A549 (cell line): ENCODE results near the gene SOX8. TPM values are rescaled to one million over a fixed set of nuclear protein-coding genes. Genes with fewer than 3 reads are reported as not detected.

Experiments
- ATAC-seq, 2 experiments: fragments of 200-7000 bp in 1 of 2; fragments of >200 bp in 1 of 2; cut with Nextera tagmentation in 1 of 2; cut with Tn5 transposase in 1 of 2; 3 replicates each; pipeline versions ENCODE4 v1.8.0 to v1.9.1; 2018 to 2020; ENCODE audit warnings: mild to moderate bottlenecking in 1 of 2, moderate library complexity in 1 of 2
- CTCF ChIA-PET: fragments of 300-600 bp; sonication (Branson Sonifier 250); formaldehyde crosslinking; extraction: SDS; loops from one replicate; lab custom pipeline; 2021; ENCODE audit warnings: antibody characterized with exemption, inconsistent platforms; lab: Yijun Ruan, JAX
- POLR2A ChIA-PET: fragments of 350-600 bp; formaldehyde crosslinking; extraction: SDS; loops from one replicate; lab custom pipeline; 2021; ENCODE audit warnings: antibody characterized with exemption, inconsistent platforms; lab: Yijun Ruan, JAX
- DNase-seq, 2 experiments: peaks; one replicate each; pipeline versions ENCODE4 v3.0.0 to v3.0.0-alpha.2; 2011 to 2016; ENCODE audit warnings: low read depth in 1 of 2, low spot score in 1 of 2
- FAIRE-seq: peaks from 2 replicates; lab custom pipeline; 2011; peaks lifted over from hg19 to GRCh38; lab: Jason Lieb, UNC
- H3K27ac ChIP-seq, 2 experiments: fragments of >200 bp; sonication (Bioruptor Twin); formaldehyde crosslinking; 3 replicates each; pipeline ENCODE4 v1.5.1; 2016 to 2017
- H3K4me1 ChIP-seq: fragments of >200 bp; sonication (Bioruptor Twin); formaldehyde crosslinking; 3 replicates; pipeline ENCODE4 v1.6.1; 2016
- H3K4me2 ChIP-seq: fragments of >200 bp; sonication (Bioruptor Twin); formaldehyde crosslinking; 3 replicates; pipeline ENCODE4 v1.6.1; 2016
- H3K4me3 ChIP-seq: fragments of >200 bp; sonication (Bioruptor Twin); formaldehyde crosslinking; 3 replicates; pipeline ENCODE4 v1.5.1; 2016
- H3K9me3 ChIP-seq: fragments of >200 bp; sonication (Bioruptor Twin); formaldehyde crosslinking; 3 replicates; pipeline ENCODE4 v1.6.1; 2016
- CEBPB ChIP-seq, 2 experiments: fragments of >200 bp in 1 of 2; sonication (Bioruptor Twin) in 1 of 2; formaldehyde crosslinking in 1 of 2; IDR thresholded peaks; 2 replicates each; pipeline ENCODE4 v1.6.1; 2012 to 2016
- CHD2 ChIP-seq: fragments of 150-350 bp; IDR thresholded peaks from 2 replicates; pipeline ENCODE4 v1.6.1; 2014; ENCODE audit warnings: low read length; ENCODE audit not compliant: partially characterized antibody
- E2F6 ChIP-seq: IDR thresholded peaks from 2 replicates; pipeline ENCODE4 v1.6.1; 2012; ENCODE audit warnings: low read depth, borderline replicate concordance
- EHMT2 ChIP-seq: fragments of 200-600 bp; sonication (generic); IDR thresholded peaks from 2 replicates; pipeline ENCODE4 v1.6.1; 2016; ENCODE audit warnings: antibody characterized with exemption, low read depth, mild to moderate bottlenecking, moderate library complexity
- ELK1 ChIP-seq: fragments of 150-350 bp; IDR thresholded peaks from 2 replicates; pipeline ENCODE4 v1.6.1; 2014; ENCODE audit warnings: low read depth, mild to moderate bottlenecking, low read length
- FOXS1 ChIP-seq: fragments of 250-450 bp; sonication (Bioruptor Pico); IDR thresholded peaks from 2 replicates; pipeline ENCODE4 v1.5.0; 2020; ENCODE audit warnings: mild to moderate bottlenecking, moderate library complexity
- GATA3 ChIP-seq: IDR thresholded peaks from 2 replicates; pipeline ENCODE4 v1.6.1; 2012; ENCODE audit warnings: borderline replicate concordance
- HMGXB4 ChIP-seq: fragments of 250-450 bp; sonication (Bioruptor Pico); IDR thresholded peaks from 2 replicates; pipeline ENCODE4 v1.5.0; 2021; ENCODE audit warnings: mild to moderate bottlenecking, moderate library complexity, borderline replicate concordance
- HOXA7 ChIP-seq: fragments of 250-450 bp; sonication (Bioruptor Pico); IDR thresholded peaks from 2 replicates; pipeline ENCODE4 v1.5.0; 2020; ENCODE audit warnings: mild to moderate bottlenecking, moderate library complexity
- KDM1A ChIP-seq: fragments of 200-600 bp; sonication (generic); IDR thresholded peaks from 2 replicates; pipeline ENCODE4 v1.6.1; 2016; ENCODE audit warnings: low read depth, mild to moderate bottlenecking
- MAZ ChIP-seq: fragments of 150-350 bp; IDR thresholded peaks from 2 replicates; pipeline ENCODE4 v1.6.1; 2014; ENCODE audit warnings: antibody characterized with exemption, low read depth, low read length, borderline replicate concordance
- NFE2L2 ChIP-seq: fragments of 150-350 bp; conservative IDR thresholded peaks from 2 replicates; pipeline ENCODE4 v1.6.1; 2014; ENCODE audit warnings: low read length
- NR3C1 ChIP-seq: fragments of >200 bp; sonication (Bioruptor Twin); formaldehyde crosslinking; IDR thresholded peaks from 3 replicates; pipeline ENCODE4 v1.6.1; 2017
- PHF8 ChIP-seq: fragments of 200-600 bp; sonication (generic); IDR thresholded peaks from 2 replicates; pipeline ENCODE4 v1.6.1; 2016; ENCODE audit warnings: low read depth, mild to moderate bottlenecking, antibody characterized with exemption, moderate library complexity, borderline replicate concordance
- POLR2A ChIP-seq: IDR thresholded peaks from 2 replicates; pipeline ENCODE4 v1.6.1; 2012; ENCODE audit warnings: mild to moderate bottlenecking, low read length
- POLR2AphosphoS2 ChIP-seq: conservative IDR thresholded peaks from 2 replicates; pipeline ENCODE4 v1.6.1; 2012; ENCODE audit warnings: low read length, improper control_type of control experiment, inconsistent platforms
- RAD21 ChIP-seq, 2 experiments: fragments of >200 bp in 1 of 2; sonication (Bioruptor Twin) in 1 of 2; formaldehyde crosslinking in 1 of 2; IDR thresholded peaks in 1 of 2; conservative IDR thresholded peaks in 1 of 2; 2 replicates in 1 of 2; 3 replicates in 1 of 2; pipeline ENCODE4 v1.6.1; 2012 to 2018; ENCODE audit warnings: inconsistent platforms in 1 of 2
- RARB ChIP-seq: fragments of 250-450 bp; sonication (Bioruptor Pico); IDR thresholded peaks from 2 replicates; pipeline ENCODE4 v1.8.0; 2021; ENCODE audit warnings: mild to moderate bottlenecking, moderate library complexity
- RFX5 ChIP-seq: fragments of 450-650 bp; IDR thresholded peaks from 2 replicates; pipeline ENCODE4 v1.7.1; 2014; ENCODE audit warnings: antibody characterized with exemption, mild to moderate bottlenecking, moderate library complexity
- SMC3 ChIP-seq: fragments of >200 bp; sonication (Bioruptor Twin); formaldehyde crosslinking; IDR thresholded peaks from 3 replicates; pipeline ENCODE4 v1.6.1; 2018; ENCODE audit warnings: inconsistent platforms
- SREBF2 ChIP-seq: fragments of 450-650 bp; IDR thresholded peaks from 2 replicates; pipeline ENCODE4 v1.6.1; 2014; ENCODE audit warnings: mild to moderate bottlenecking, moderate library complexity
- TFCP2L1 ChIP-seq: fragments of 250-450 bp; sonication (Bioruptor Pico); IDR thresholded peaks from 2 replicates; pipeline ENCODE4 v1.5.0; 2021; ENCODE audit warnings: mild to moderate bottlenecking
- ZC3H11A ChIP-seq: fragments of 450-650 bp; IDR thresholded peaks from 2 replicates; pipeline ENCODE4 v1.6.1; 2014; ENCODE audit warnings: antibody characterized with exemption, mild to moderate bottlenecking
- WGBS: methylation state at CpG from one replicate; pipeline ENCODE4 v1.1.6; 2017; ENCODE audit errors: missing lambda C conversion rate; 5-methylcytosine and 5-hydroxymethylcytosine counted together
- polyA plus RNA-seq, 4 experiments: library from polyadenylated mRNA; depleted of rRNA in 3 of 4; stranded (reverse); fragments of >200 nt; fragmentation: RNase III in 1 of 4; extraction: RNeasy Plus Mini Kit Qiagen cat#74134 plus additional on column Dnase treatment in 1 of 4; gene quantifications; 2 replicates in 3 of 4; 3 replicates in 1 of 4; pipeline ENCODE4 v1.2.3, GENCODE V29; 2011 to 2017
- TF ChIP-seq, protein P1 (sequence below): fragments of >200 bp; sonication (Bioruptor Twin); formaldehyde crosslinking; IDR thresholded peaks from 3 replicates; pipeline ENCODE4 v1.6.1; 2016
- TF ChIP-seq, protein P2 (sequence below): IDR thresholded peaks from 2 replicates; pipeline ENCODE4 v1.6.1; 2012

SOX8 gene
- polyA plus RNA-seq, 2 of the 4 experiments (the other 2 are of a cell fraction), result 0.06 to 0.22 TPM

DNA sequence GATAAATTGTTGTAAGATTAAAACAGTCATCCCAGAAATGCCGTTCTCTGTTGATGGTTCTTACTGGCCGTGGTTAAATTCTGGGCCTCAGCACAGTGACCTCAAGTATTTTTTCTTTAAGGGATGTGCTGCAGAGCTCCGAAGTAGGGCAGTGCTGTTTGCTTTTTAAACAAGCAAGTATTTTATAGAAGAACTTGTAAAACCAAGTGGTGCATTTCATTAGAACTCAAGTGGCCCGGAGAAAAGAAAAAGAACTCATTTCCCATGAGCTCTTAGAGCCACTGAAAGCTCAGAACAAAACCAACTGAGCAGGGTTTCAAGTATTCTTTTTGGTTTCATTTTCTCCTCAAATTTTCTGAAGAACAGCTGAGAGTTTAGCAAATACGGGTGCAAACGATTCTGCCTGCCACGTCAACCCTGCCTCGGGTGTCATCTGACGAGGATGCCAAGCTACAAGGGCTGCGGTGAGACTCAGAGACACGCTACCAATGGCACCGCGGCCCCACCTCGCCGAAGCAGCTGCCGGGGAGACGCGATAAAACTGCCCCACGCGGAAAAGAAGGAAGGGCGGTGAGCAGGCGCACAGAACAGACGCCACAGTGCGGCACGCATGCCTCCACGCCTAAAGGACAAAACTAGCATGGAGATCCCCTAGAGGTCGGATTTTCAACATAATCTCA, 17.1 kb upstream of the SOX8 start:
- Histone ChIP-seq H3K4me1 (no peaks in the 10 kb centered on the region), H3K4me3 (no peak overlapping the region), H3K27ac (no peak overlapping the region), H3K4me2 (no peak overlapping the region), H3K9me3 (peaks cover 16% of the 10 kb centered on the region)
- DNase-seq, result no peak
- CTCF ChIA-PET, result interaction anchor here (0.5 to 1.3 kb wide), 2 partner anchors 10 to 149 kb away, joined by 3 read pairs; no protein-coding TSS in a partner anchor
- FAIRE-seq, result no peak
- WGBS, result 84% methylated on average over 27 of the region's 27 CpGs
- TF ChIP-seq RARB (CRISPR knock-in tag), result no peak
- no peak for TF ChIP-seq RFX5
- TF ChIP-seq GATA3, result no peak
- TF ChIP-seq POLR2A, result no peak
- no peak for TF ChIP-seq EHMT2
- no peak for TF ChIP-seq CEBPB (IDR thresholded peaks at IDR 0.05)
- TF ChIP-seq, protein P1, sequence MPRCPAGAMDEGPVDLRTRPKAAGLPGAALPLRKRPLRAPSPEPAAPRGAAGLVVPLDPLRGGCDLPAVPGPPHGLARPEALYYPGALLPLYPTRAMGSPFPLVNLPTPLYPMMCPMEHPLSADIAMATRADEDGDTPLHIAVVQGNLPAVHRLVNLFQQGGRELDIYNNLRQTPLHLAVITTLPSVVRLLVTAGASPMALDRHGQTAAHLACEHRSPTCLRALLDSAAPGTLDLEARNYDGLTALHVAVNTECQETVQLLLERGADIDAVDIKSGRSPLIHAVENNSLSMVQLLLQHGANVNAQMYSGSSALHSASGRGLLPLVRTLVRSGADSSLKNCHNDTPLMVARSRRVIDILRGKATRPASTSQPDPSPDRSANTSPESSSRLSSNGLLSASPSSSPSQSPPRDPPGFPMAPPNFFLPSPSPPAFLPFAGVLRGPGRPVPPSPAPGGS, result no peak
- TF ChIP-seq PHF8, result no peak
- no peak for TF ChIP-seq NR3C1
- TF ChIP-seq POLR2AphosphoS2, result no peak
- no peak for TF ChIP-seq SREBF2
- TF ChIP-seq RAD21 (conservative IDR thresholded peaks at IDR 0.05 in 1 of 2, IDR thresholded peaks at IDR 0.05 in 1 of 2), result no peak
- TF ChIP-seq, all 56 proteins: peak for 0
- POLR2A ChIA-PET, result interaction anchor here (0.7 kb wide), 1 partner anchor 23 kb away, joined by 8 read pairs; no protein-coding TSS in a partner anchor
- no peak for ATAC-seq

DNA sequence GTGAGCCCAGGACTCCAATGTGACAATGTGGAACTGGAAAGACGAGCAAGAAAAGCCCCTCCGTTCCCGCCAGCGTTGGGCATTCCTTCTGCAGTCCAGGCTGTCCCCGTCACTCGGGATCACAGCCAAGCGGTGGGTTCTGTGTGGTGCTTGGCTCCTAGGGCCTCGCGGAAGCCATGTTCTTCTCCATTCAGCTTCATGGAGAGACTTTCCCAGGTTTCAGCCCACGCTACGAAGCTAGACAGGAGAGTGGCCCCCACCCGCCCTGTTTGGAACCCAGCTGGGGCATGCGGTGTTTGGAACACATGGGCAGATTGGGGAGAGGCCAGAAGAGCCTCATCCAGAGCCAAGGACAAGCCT, 16.6 kb upstream of the SOX8 start:
- 95% methylated on average over 12 of the region's 13 CpGs for WGBS
- no peak overlapping the region for H3K4me3 ChIP-seq
- no peak for FAIRE-seq
- H3K9me3 ChIP-seq, result peaks cover 16% of the 10 kb centered on the region
- H3K4me1 ChIP-seq, result 0 out of 3 replicates have a peak, but pooled peaks cover 3% of the 10 kb centered on the region
- no peak overlapping the region for H3K27ac ChIP-seq
- ChIA-PET POLR2A (no interaction called here), CTCF (interaction anchor here (1.3 kb wide), 1 partner anchor 10 kb away, joined by 3 read pairs; no protein-coding TSS in a partner anchor)
- TF ChIP-seq MAZ (no peak), TFCP2L1 (CRISPR knock-in tag) (no peak), ELK1 (no peak), FOXS1 (CRISPR knock-in tag) (no peak)
- no peak for DNase-seq
- ATAC-seq, result no peak
- H3K4me2 ChIP-seq, result no peak overlapping the region

GRCh38 chr16:965487-965886, 16.1 kb upstream of the SOX8 start:
- no peak for DNase-seq
- WGBS, result 93% methylated on average over 4 of the region's 4 CpGs
- ChIA-PET CTCF (interaction anchor here (1.3 kb wide), 1 partner anchor 9 kb away, joined by 3 read pairs; no protein-coding TSS in a partner anchor), POLR2A (no interaction called here)
- Histone ChIP-seq H3K4me2 (no peak overlapping the region), H3K9me3 (peaks cover 16% of the 10 kb centered on the region), H3K4me3 (no peak overlapping the region), H3K27ac (no peak overlapping the region), H3K4me1 (0 out of 3 replicates have a peak, but pooled peaks cover 3% of the 10 kb centered on the region)
- no peak for TF ChIP-seq RAD21 (conservative IDR thresholded peaks at IDR 0.05 in 1 of 2, IDR thresholded peaks at IDR 0.05 in 1 of 2)
- ATAC-seq, result no peak
- no peak for FAIRE-seq

DNA sequence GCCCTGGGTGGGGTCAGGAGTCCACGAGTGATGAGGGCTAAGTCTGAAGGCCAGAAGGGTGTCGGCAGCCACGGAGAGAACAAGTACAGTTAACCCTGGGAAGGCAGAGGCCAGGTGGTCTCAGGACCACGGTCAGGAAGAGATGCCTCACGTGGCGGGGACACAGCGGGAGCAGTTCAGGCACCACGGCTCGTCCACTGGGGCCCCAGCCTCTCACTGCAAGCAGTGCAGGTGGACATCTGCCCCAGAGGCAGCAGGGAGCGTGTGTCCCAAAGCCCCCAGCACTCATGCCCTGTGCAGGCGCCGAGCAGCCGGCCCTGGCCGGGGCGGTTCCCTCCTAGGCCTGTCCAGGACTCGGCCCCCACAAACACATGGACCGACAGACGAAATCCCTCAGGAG, 15.5 kb upstream of the SOX8 start:
- no peak for DNase-seq
- CTCF ChIA-PET, result interaction anchor here (1.6 kb wide), 1 partner anchor 89 kb away, joined by 4 read pairs; no protein-coding TSS in a partner anchor
- Histone ChIP-seq H3K4me3 (no peak overlapping the region), H3K4me1 (0 out of 3 replicates have a peak, but pooled peaks cover 3% of the 10 kb centered on the region), H3K9me3 (peaks cover 16% of the 10 kb centered on the region), H3K4me2 (no peak overlapping the region), H3K27ac (no peak overlapping the region)
- 96% methylated on average over 17 of the region's 18 CpGs for WGBS
- ATAC-seq, result no peak
- no peak for FAIRE-seq
- POLR2A ChIA-PET, result no interaction called here
- TF ChIP-seq E2F6 (no peak), NFE2L2 (no peak), RARB (CRISPR knock-in tag) (no peak), KDM1A (no peak), CHD2 (no peak), ZC3H11A (no peak), HMGXB4 (CRISPR knock-in tag) (no peak), SMC3 (no peak), HOXA7 (CRISPR knock-in tag) (no peak)
- TF ChIP-seq, protein P2, sequence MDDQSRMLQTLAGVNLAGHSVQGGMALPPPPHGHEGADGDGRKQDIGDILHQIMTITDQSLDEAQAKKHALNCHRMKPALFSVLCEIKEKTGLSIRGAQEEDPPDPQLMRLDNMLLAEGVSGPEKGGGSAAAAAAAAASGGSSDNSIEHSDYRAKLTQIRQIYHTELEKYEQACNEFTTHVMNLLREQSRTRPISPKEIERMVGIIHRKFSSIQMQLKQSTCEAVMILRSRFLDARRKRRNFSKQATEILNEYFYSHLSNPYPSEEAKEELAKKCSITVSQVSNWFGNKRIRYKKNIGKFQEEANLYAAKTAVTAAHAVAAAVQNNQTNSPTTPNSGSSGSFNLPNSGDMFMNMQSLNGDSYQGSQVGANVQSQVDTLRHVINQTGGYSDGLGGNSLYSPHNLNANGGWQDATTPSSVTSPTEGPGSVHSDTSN, result no peak
